K562 (cell line): ENCODE results near the gene TBC1D3H. TPM values are rescaled to one million over a fixed set of nuclear protein-coding genes. Genes with fewer than 3 reads are reported as not detected.
"Not testable (repeated sequence)": the region's sequence is repeated elsewhere in the genome, so short reads cannot be mapped to it uniquely, and the experiment has no call there.

Experiments
- ATAC-seq: fragments of 200-7000 bp; cut with Tn5 transposase; 3 replicates; pipeline ENCODE4 v1.9.1; 2020; ENCODE audit warnings: moderate library complexity
- BruUV-seq: library from RNA; stranded (reverse); fragments of 400-500 nt; replicated peaks from 2 replicates; lab custom pipeline; 2021; lab: Mats Ljungman, UMichigan
- CTCF ChIA-PET: fragments of 300-600 bp; formaldehyde crosslinking; extraction: SDS; loops from one replicate; lab custom pipeline; 2021; ENCODE audit warnings: low intra/inter-chr PET ratio; lab: Yijun Ruan, JAX
- POLR2A ChIA-PET: fragments of 300-600, 350-650 bp; sonication (Branson Sonifier 250); formaldehyde crosslinking; extraction: SDS; loops from one replicate; lab custom pipeline; 2021; ENCODE audit warnings: antibody characterized with exemption, inconsistent platforms; lab: Yijun Ruan, JAX
- DNase-seq, 4 experiments: peaks; one replicate each; pipeline versions ENCODE4 v3.0.0 to v3.0.0-alpha.2; 2011 to 2018; ENCODE audit warnings: low spot score in 3 of 4, mixed read lengths in 3 of 4; ENCODE audit errors: extremely low read depth in 1 of 4
- FAIRE-seq: peaks from 2 replicates; lab custom pipeline; 2011; peaks lifted over from hg19 to GRCh38; lab: Jason Lieb, UNC
- H2AFZ ChIP-seq: 2 replicates; pipeline ENCODE4 v1.6.0; 2011; ENCODE audit warnings: low read depth, low read length, control low read depth, inconsistent platforms
- H3K27ac ChIP-seq: fragments of 200-600 bp; 3 replicates; pipeline ENCODE4 v1.8.0; 2011; ENCODE audit warnings: low read depth, mild to moderate bottlenecking, control low read depth, inconsistent platforms, low read length, moderate library complexity, mixed read lengths; ENCODE audit errors: extremely low read depth
- H3K27me3 ChIP-seq, 2 experiments: fragments of 300-600 bp in 1 of 2; 2 replicates in 1 of 2; 3 replicates in 1 of 2; pipeline versions ENCODE4 v1.6.0 to v1.8.0; 2011; ENCODE audit warnings: inconsistent platforms in 2 of 2, low read length in 2 of 2, mild to moderate bottlenecking in 1 of 2, mixed read lengths in 1 of 2, moderate library complexity in 1 of 2; ENCODE audit not compliant: control insufficient read depth in 2 of 2, insufficient read depth in 2 of 2
- H3K36me3 ChIP-seq: fragments of 300-600 bp; 3 replicates; pipeline ENCODE4 v1.8.0; 2011; ENCODE audit warnings: mild to moderate bottlenecking, low read length, inconsistent platforms; ENCODE audit not compliant: control insufficient read depth, insufficient read depth
- H3K4me1 ChIP-seq, 2 experiments: fragments of 200-600 bp in 1 of 2; replicated peaks in 1 of 2; 2 replicates in 1 of 2; 3 replicates in 1 of 2; pipeline versions ENCODE4 v1.5.1 to v1.8.0; 2011; ENCODE audit warnings: inconsistent platforms in 2 of 2, low read length in 2 of 2, mild to moderate bottlenecking in 1 of 2, mixed read lengths in 1 of 2, moderate library complexity in 1 of 2; ENCODE audit not compliant: control insufficient read depth in 2 of 2, insufficient read depth in 2 of 2
- H3K4me2 ChIP-seq: 2 replicates; pipeline ENCODE4 v1.6.1; 2011; ENCODE audit warnings: low read length, control low read depth, inconsistent platforms, mixed read lengths; ENCODE audit not compliant: insufficient read depth
- H3K4me3 ChIP-seq: fragments of 200-600 bp; sonication (generic), shearing (Covaris generic); 2 replicates; pipeline ENCODE4 v1.5.1; 2016; ENCODE audit warnings: control low read depth, inconsistent platforms
- H3K79me2 ChIP-seq: fragments of 200-600 bp; 3 replicates; pipeline ENCODE4 v1.8.0; 2011; ENCODE audit warnings: low read length, inconsistent platforms; ENCODE audit not compliant: control insufficient read depth, insufficient read depth
- H3K9ac ChIP-seq, 2 experiments: 2 replicates each; pipeline versions ENCODE4 v1.6.0 to v1.6.1; 2011; ENCODE audit warnings: low read depth in 2 of 2, low read length in 2 of 2, control low read depth in 1 of 2, inconsistent platforms in 1 of 2, mild to moderate bottlenecking in 1 of 2, mixed read lengths in 1 of 2; ENCODE audit not compliant: insufficient read depth in 1 of 2
- H3K9me1 ChIP-seq: one replicate; pipeline ENCODE4 v1.6.0; 2011; ENCODE audit warnings: inconsistent platforms, mild to moderate bottlenecking, low read length, moderate library complexity; ENCODE audit not compliant: control insufficient read depth, insufficient read depth
- H3K9me3 ChIP-seq: replicated peaks from 2 replicates; pipeline ENCODE4 v1.5.1; 2011; ENCODE audit warnings: low read depth, low read length, inconsistent platforms; ENCODE audit not compliant: control insufficient read depth, insufficient read depth
- H4K20me1 ChIP-seq: replicated peaks from 2 replicates; pipeline ENCODE4 v1.6.1; 2011; ENCODE audit warnings: low read length, inconsistent platforms, mixed read lengths; ENCODE audit not compliant: control insufficient read depth, insufficient read depth
- CTCF ChIP-seq, 3 experiments: IDR thresholded peaks in 2 of 3; conservative IDR thresholded peaks in 1 of 3; 2 replicates each; pipeline ENCODE4 v1.5.1; 2011 to 2012; ENCODE audit warnings: low read length in 3 of 3, mild to moderate bottlenecking in 3 of 3, control low read depth in 2 of 3, improper control_type of control experiment in 1 of 3, inconsistent platforms in 1 of 3, low read depth in 1 of 3, mixed read lengths in 1 of 3, moderate library complexity in 1 of 3; ENCODE audit not compliant: insufficient read depth in 2 of 3
- NFIC ChIP-seq: fragments of 450-650 bp; IDR thresholded peaks from 2 replicates; pipeline ENCODE4 v1.6.1; 2017; ENCODE audit warnings: mild to moderate bottlenecking, inconsistent platforms
- WGBS: fragments of 100-300 bp; shearing (Covaris generic); methylation state at CpG from one replicate; pipeline ENCODE4 v1.1.6; 2016; ENCODE audit warnings: low coverage, mixed read lengths; ENCODE audit not compliant: insufficient coverage; ENCODE audit errors: missing lambda C conversion rate; 5-methylcytosine and 5-hydroxymethylcytosine counted together
- in situ Hi-C: fragments of 300-500 bp; cut with MboI; formaldehyde crosslinking; loops from 4 replicates; pipeline ENCODE4 v1.15.0; 2018; ENCODE audit warnings: inconsistent platforms, mixed read lengths
- intact Hi-C: fragments of 100-400 bp; cut with micrococcal nuclease; formaldehyde crosslinking; loops from 2 replicates; pipeline ENCODE4 v1.14.2; 2022
- polyA plus RNA-seq, 8 experiments: library from polyadenylated mRNA; depleted of rRNA in 4 of 8; stranded (reverse) in 5 of 8; unstranded in 3 of 8; fragments of >200 nt; fragmentation: Nextera tagmentation in 2 of 8; fragmentation: Illumina TruSeq in 1 of 8; extraction: Ambion mirVana in 2 of 8; extraction: Trizol in 1 of 8; gene quantifications; 2 replicates each; pipeline versions ENCODE4 v1.2.1 to v1.2.3, GENCODE V29; 2011 to 2014; ENCODE audit warnings: inconsistent platforms in 1 of 8, missing spikeins in 1 of 8
- total RNA-seq, 7 experiments: library from RNA; depleted of rRNA in 6 of 7; stranded (reverse); fragments of >200 nt in 6 of 7; fragmentation: Illumina TruSeq in 2 of 7; extraction: Trizol in 2 of 7; gene quantifications; 2 replicates each; pipeline versions ENCODE4 v1.2.1 to v1.2.3, GENCODE V29; 2011 to 2021; ENCODE audit warnings: low replicate concordance in 1 of 7

TBC1D3H gene
- total and polyA plus RNA-seq, 9 of the 15 experiments (the other 6 are each of a cell fraction or from before 2014, with no cell fraction given): not detected

GRCh38 chr17:36428891-36429290 lies 40.7 kb upstream of the TBC1D3H start:
- H3K27ac ChIP-seq, H2AFZ ChIP-seq, H3K4me2 ChIP-seq, POLR2A ChIA-PET, BruUV-seq, ATAC-seq, H3K27me3 ChIP-seq, DNase-seq, H3K4me1 ChIP-seq, H3K36me3 ChIP-seq, CTCF ChIA-PET, H3K9me1 ChIP-seq, H3K9me3 ChIP-seq, H3K79me2 ChIP-seq, H3K4me3 ChIP-seq, H4K20me1 ChIP-seq, H3K9ac ChIP-seq, FAIRE-seq, in situ Hi-C loops: not testable (repeated sequence)
- WGBS: 9% methylated on average over 4 of the region's 13 CpGs
- peak in 2 of 3 experiments; percentile 8 to 20; a peak in 3 of 6 replicates for TF ChIP-seq CTCF (IDR thresholded peaks at IDR 0.05 in 2 of 3, conservative IDR thresholded peaks at IDR 0.05 in 1 of 3; ENCODE audit: insufficient read depth in 2 of 3, low read depth in 1 of 3, low read length in 3 of 3)
- peak; percentile 38; the same call in 1 of the 2 replicates for TF ChIP-seq NFIC
- TF ChIP-seq, all 486 proteins: peak for 2; not testable (repeated sequence) for 484
- intact Hi-C loops: not testable (repeated sequence)

GRCh38 chr17:36415180-36415941 lies 27.1 kb upstream of the TBC1D3H start:
- H3K9ac ChIP-seq, H2AFZ ChIP-seq, FAIRE-seq, H3K4me3 ChIP-seq, H3K4me1 ChIP-seq, H3K79me2 ChIP-seq, H3K9me1 ChIP-seq, H3K4me2 ChIP-seq, H3K27me3 ChIP-seq, intact Hi-C loops, H4K20me1 ChIP-seq, DNase-seq, H3K27ac ChIP-seq, H3K36me3 ChIP-seq, BruUV-seq, POLR2A ChIA-PET, H3K9me3 ChIP-seq, CTCF ChIA-PET, ATAC-seq: not testable (repeated sequence)
- in situ Hi-C loops: loop anchor here (10.0 kb wide), 1 partner anchor 1469 kb away; no protein-coding TSS in a partner anchor
- WGBS: no CpG with 5 or more reads among the region's 2 CpGs

- H4K20me1 ChIP-seq, H3K9me1 ChIP-seq, H3K4me1 ChIP-seq, H3K9ac ChIP-seq, BruUV-seq, H2AFZ ChIP-seq, CTCF ChIA-PET, H3K36me3 ChIP-seq, ATAC-seq, H3K4me2 ChIP-seq, H3K27me3 ChIP-seq, H3K9me3 ChIP-seq, H3K79me2 ChIP-seq, intact Hi-C loops, H3K4me3 ChIP-seq, POLR2A ChIA-PET, FAIRE-seq, in situ Hi-C loops, DNase-seq, H3K27ac ChIP-seq: not testable (repeated sequence)
- WGBS: no CpG with 5 or more reads among the region's 9 CpGs
Observed at GRCh38 chr17:36390943-36391645, 2.9 kb upstream of the TBC1D3H start.
